K562 treated with DMSO at 1 percent for 48 hours (cell line): ENCODE data around the gene TRIM66. TPM values are rescaled to one million over a fixed set of nuclear protein-coding genes. Genes with fewer than 3 reads are reported as not detected.

Experiments used
- total RNA-seq: library from RNA; unstranded; fragments of 300-600 nt; gene quantifications from 2 replicates; pipeline ENCODE4 v1.2.3, GENCODE V29; 2022; ENCODE audit warnings: low replicate concordance; ENCODE audit errors: extremely low read depth

TRIM66 gene, protein sequence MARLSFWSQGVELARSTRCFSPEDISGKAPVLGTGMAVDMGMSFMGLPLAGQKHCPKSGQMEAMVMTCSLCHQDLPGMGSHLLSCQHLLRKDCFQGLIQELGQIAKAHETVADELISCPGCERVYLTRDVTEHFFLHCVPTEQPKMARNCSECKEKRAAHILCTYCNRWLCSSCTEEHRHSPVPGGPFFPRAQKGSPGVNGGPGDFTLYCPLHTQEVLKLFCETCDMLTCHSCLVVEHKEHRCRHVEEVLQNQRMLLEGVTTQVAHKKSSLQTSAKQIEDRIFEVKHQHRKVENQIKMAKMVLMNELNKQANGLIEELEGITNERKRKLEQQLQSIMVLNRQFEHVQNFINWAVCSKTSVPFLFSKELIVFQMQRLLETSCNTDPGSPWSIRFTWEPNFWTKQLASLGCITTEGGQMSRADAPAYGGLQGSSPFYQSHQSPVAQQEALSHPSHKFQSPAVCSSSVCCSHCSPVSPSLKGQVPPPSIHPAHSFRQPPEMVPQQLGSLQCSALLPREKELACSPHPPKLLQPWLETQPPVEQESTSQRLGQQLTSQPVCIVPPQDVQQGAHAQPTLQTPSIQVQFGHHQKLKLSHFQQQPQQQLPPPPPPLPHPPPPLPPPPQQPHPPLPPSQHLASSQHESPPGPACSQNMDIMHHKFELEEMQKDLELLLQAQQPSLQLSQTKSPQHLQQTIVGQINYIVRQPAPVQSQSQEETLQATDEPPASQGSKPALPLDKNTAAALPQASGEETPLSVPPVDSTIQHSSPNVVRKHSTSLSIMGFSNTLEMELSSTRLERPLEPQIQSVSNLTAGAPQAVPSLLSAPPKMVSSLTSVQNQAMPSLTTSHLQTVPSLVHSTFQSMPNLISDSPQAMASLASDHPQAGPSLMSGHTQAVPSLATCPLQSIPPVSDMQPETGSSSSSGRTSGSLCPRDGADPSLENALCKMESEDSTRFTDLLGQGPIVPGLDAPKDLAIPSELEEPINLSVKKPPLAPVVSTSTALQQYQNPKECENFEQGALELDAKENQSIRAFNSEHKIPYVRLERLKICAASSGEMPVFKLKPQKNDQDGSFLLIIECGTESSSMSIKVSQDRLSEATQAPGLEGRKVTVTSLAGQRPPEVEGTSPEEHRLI (N-terminal part only)
- total RNA-seq = not detected in 2 replicates

DNA sequence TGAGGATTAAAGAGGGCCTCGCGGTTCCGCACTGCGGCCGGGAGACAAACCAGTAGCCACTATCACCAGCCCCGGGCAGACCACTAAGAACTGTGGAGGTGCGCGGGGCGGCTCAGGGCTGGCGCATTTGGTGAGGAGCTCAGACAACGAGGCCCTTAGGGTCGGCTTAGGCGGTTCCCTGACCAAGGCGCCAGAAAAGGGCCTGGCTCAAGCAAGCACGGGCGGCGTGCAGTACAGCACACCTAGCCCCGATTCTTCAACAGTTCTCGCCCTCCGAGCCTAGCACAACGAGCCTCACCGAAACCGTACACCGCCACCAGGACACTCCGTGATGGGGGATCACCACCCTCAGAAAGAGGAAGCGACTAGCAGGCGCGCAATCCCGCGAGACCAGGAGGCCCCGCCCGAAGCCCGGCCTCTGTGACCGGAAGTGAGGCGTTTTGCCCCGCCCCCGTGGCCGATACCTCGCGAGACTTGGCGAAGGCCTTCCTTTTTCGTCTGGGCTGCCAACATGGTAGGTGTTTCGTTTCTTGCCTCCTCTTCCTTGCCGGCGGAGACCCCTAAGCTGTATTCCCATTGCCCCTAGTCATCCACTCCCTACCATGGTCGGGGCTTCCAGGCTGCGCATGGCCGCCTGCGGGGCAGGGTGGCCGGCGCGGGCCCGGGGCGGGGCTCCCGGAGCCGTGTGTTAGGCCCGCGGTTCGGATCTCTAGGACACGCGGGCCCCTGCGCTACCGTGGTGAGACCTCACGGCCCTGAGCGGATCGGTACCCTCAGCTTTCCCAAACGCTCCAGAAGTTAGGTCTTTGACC, at the start of gene TRIM66, which contains the start of gene RPL27A:
TRIM66 (minus strand) TSS at position 363 of the 812 bp plus-strand sequence. CDS start 10,391 bp downstream, outside the sequence.
RPL27A (plus strand) TSS at position 490 of the 812 bp plus-strand sequence; CDS start at position 512, 22 bp downstream.

DNA sequence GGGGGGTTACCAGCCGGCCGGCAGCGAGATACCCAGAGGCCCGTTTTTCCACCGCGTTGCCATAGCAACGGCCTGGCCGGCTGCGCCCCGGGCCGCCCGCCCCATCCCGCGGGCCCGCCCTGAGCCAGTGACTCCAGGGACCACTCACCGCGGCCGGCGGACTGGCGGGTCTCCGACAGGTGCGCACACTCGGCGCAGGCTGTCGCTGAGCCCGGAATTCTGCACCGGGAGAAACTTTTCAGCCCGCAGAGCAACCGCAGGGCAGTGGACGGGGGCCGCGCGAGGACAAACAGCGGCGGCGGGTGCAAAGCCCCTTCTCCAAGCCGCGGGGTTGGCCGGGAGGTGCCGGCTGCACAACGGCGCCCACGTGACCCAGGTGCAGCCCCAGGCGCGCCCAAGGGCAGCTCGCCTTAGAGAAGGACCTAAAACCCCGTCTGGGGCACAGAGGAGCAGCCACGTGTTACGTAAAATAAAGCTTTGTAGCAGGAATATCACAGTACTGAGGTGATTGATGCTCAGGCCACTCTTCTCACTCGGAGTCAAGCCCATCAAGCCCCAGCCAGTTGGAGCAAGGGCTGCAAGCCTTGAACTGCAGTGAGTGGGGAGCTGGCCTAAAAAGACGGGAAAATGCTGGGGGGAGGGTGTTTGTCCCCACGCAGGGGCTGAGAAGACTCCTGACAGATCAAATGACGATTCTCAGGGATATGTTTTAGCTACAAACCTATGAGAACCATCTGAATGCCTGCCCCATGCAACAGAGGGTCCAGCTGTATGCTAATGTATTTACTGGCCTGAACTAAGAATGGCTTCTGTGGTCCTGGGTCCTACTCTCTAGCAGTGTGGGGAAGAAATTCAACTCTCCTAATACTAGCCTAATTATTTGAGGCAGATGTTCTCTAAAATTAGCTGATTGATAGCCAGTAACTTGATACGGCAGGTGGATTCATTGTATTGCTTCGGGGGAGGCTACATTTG, 88.2 kb downstream of the TRIM66 start, which contains the start of gene STK33:
STK33 (minus strand) TSS at position 294 of the 975 bp plus-strand sequence. CDS start 119,323 bp downstream, outside the sequence.

Other genes with a start within 250 kb of the TRIM66 start
- not detected in 2 replicates for gene STK33, start 88.4 kb downstream of the TRIM66 start, total RNA-seq
- 983 and 1,489 TPM in 2 replicates for gene RPL27A, start 127 bp upstream of the TRIM66 start, total RNA-seq
- gene AKIP1, start 228.5 kb upstream of the TRIM66 start, total RNA-seq = not detected in 2 replicates